DMS79 treated with DMSO at 0.1 percent for 48 hours (cell line): ENCODE data around the gene CFAP74.

Experiments
- DNase-seq: peaks from one replicate; lab custom pipeline; 2025; lab: John Stamatoyannopoulos, UW

Gene CFAP74

DNA sequence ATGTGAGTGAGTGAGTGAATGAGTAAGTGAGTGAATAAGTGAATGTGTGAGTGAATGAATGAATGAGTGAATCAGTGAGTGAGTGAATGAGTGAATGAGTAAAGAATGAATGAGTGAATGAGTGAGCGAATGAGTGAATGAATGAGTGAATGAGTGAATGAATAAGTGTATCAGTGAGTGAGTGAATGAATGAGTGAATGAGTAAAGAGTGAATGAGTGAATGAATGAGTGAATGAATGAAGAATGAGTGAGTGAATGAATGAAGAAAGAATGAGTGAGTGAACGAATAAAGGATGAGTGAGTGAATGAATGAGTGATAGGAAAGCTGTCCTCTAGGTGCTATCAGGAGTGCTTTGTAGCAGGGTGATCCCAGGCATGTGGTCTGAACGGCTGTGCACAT lies 35.7 kb downstream of the CFAP74 start:
- DNase-seq = no peak

DNA sequence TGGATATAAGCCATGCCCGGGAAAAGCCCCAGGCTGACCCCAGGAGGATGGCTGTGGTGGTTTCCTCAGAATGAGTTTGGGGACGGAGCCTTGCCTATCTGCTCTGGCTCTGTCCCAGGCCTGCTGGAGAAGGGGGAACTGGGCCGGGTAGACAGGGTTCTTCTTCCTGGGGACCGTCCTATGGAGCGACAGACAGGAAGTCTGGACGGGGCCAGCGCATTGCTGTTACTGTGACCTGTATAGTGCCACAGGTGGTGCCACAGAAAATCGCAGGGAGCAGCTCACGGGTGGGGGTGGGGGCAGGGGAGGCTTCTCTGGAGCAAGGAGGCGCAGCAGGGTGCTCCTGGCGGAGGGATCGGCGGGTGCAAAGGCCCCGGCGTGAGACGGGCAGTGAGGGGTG lies 36.4 kb downstream of the CFAP74 start:
- DNase-seq = no peak

DNA sequence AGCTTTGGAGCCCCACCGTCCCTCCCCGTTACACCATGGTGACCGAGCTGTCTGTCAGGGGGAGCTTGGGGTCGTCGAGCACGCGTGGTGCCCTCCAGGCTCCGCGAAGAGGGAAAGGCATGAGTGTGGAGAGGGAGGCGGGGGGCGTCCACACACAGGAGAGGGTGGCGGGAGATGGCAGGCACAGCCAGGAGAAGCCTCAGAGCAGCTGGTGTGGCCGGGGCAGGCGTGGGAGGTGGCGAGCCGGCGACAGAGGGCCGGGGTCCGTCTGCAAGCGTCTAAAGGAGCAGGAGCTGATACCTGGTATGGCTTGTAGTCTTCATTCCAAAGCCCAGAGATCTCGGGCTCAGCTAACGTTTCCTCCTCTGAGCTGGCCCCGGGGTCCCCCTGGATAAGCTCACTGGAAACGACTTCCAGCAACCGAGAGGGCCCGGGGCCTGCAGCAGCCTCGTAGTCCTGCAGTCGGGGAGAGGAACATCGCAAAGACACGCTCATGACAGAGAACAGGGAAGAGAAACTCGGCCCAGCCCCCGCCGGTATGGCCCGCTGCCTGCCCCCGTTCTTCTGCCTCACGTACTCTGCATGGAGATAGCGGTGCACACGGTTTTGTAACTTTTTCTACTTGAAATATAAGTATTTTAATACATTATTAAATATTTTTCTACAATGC lies 37.4 kb downstream of the CFAP74 start:
- DNase-seq = no peak

DNA sequence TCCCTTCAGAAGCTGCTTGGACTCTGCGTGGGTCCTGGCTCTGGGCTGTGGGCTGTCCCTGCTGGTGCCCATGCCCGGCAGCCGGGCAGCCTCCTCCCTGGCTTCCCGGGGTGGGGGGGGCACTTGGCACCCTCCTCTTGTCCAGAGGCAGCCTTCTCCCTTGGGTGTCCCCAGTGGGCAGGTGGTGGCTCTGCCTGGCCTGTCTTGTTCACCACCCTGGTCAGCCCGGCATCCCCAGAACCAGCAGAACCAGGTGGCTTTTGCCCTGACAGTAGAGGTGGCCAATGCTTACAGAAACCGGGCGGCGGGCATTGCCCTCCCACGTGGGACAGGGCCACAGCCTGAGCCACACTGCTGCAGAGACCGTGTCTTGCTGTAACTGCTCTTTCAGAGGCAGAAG lies 38.0 kb downstream of the CFAP74 start:
- DNase-seq = no peak

DNA sequence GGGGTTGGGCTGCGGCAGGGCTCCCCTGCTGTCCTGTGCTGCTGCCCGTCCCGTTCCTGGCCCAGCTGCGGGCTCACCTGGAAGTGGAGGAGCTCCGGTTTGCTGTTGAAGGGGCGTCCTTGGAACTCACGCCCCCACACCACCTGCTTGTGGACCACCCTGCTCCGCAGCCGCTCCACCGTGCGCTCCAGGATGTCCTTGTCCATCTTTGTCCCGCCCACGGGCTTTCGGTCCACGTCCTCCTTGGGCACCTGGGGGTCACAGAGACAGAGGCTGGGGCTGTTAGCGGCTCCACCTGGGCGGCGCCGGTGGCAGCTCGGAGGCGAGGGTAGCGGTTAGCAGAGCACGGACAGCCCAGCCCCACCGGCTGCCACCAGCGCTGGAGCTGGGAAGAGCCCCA lies 38.8 kb downstream of the CFAP74 start:
- DNase-seq = no peak

DNA sequence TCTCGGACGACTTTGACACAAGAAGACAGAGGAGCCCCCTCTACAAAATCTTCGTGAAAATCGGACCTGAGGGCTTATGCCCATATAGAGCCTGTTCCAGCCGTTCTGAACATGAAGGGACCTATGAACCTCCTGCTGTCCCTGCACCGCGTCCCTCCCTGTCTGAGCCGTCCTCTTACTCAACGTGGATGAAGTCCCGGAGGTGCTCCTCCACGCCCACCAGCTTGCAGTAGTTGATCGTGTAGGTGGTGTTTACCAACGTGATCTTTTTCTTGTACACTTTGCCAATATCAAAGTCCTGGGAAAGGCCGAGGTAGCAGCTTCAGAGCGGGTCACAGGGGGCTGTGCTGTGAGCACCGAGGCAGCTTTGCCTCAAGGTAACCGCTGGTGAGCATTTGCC lies 40.0 kb downstream of the CFAP74 start:
- DNase-seq = no peak

DNA sequence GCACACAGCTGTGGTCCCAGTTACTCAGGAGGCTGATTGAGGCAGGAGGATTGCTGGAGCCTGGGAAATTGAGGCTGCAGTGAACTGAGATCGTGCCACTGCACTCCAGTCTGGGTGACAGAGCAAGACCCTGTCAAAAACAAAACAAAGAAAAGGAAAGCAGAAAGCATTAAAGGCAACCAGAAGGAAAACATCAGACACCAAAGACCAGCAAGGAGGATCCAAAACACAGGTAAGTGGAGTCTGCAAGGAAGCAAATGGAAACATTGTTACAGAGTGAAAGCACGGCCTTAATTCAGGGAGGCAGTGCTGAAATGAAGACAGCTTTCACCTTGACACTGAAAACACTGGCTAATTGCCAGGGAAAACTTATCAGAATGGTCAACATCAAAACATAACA lies 40.8 kb downstream of the CFAP74 start:
- no peak for DNase-seq

DNA sequence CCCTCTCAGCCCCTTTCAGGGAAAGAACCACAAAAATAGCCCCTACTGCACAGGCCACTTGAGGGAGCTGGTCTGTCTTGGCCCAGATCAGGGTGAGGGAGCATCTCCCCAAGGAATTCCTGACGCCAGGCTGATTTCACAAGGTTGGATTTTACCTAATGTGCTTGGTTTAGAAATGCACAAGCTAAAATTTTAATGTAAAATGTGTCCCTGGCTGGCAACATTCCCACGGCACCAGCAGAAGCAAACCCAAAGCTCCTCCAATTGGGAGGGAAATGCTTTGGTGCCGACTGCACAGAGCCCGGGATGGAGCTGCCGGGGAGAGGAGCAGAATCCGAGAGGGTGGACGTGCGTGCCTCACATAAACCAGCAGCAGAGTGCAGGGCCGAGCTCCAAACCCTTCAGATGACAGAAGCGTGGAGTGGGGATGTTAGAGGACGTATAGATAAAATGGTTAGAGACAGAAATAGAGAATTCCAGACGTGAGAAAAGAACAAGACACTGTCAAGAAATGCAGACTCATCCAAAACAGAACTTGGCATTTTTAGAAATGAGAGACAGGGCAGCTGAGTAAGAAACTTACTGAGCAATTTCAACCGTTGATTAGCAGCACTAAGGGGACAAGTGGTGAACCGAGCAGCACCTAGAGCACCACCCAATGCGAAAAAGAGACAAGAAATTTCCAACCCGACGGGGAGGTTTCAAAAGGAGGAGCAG lies 42.9 kb downstream of the CFAP74 start:
- no peak for DNase-seq

DNA sequence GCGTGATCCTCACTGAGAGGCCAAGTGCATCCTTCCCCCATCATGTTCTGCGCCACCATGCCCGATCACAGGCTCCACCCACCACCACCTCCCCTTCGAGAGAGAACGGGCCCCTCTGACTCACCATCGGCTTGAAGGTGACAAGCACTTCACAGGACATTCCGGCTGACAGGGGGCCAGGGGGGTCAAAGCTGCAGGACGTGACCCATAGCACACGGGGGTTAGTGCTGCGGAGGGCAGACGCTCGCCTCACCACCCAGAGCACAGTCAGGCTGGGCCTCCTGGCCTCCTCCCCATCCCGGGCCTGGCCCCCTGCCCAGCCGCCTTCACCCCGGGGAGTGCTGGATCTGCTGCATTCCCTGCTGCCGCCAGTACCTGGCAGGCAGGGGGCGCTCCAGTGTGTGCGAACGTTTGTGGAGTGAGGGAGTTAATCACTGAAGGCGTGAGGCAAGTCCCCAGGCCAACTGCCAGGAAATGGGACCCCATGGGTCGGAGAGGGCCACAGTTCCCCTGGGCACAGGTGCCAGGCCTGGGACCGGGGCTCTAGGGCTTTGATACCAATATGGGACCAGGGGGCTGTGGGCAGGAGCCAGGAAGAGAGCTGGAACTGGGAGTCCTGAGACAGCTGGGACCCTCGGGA lies 43.6 kb downstream of the CFAP74 start:
- peak; percentile 74 for DNase-seq

DNA sequence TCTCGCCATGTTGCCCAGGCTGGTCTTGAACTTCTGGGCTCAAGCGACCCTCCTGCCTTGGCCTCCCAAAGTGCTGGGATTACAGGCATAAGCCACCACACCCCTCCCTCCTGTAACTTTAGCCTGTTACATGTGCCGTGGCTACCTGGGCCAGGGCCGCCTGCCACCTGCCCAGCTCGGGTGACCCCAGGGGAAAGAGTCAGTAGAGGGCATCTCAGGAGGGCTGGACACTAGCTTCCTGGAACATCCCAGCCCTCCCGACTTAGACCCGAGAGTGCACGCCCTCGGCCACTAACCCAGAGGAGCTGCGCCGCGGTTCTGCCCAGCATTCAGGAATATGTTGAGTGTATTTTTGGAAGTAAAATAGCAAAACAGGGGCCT lies 44.1 kb downstream of the CFAP74 start:
- no peak for DNase-seq

DNA sequence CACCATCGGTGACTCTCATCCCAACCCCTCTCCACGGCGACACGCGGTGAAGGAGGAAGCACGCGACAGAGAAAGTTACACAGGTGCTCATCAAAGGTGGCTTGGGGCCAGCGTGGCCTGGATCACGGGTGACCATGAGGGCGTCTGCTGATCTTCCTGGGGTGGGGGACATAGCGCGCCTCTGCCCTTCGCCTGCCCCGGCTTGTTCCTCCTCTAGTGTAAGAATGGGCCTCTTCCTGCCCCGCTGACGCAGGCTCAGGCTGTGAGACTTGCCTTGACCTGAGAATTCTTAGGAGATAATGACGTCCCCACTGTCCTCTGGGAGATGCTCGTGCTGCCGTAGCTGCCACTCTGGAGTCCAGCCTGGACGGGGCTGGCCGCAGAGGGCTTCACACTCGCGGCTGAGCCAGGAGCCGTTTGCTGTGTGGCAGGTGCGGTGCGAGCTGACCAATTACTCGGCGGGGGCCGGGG lies 45.5 kb downstream of the CFAP74 start:
- DNase-seq = no peak

DNA sequence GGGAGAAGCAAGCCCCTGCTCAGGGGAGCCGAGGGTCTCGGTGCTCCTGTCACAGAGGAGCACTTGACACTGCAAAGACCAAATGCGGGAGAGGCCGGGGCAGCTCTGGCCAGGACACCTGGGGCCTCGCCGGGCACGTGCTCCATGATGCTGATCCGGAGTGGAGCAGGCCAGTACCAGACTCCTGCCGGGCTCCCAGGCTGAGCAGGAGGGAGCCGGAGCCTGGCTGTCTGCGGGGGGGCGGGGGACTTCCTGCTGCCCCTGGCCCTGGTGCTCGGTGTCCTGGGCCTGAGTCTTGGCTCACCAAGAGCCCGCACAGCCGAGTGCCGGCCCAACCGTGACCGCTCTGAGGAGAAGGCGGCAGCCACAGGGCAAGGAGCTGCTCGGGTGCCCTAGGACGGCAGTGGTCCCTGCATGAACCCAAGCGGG lies 46.0 kb downstream of the CFAP74 start:
- DNase-seq = no peak

DNA sequence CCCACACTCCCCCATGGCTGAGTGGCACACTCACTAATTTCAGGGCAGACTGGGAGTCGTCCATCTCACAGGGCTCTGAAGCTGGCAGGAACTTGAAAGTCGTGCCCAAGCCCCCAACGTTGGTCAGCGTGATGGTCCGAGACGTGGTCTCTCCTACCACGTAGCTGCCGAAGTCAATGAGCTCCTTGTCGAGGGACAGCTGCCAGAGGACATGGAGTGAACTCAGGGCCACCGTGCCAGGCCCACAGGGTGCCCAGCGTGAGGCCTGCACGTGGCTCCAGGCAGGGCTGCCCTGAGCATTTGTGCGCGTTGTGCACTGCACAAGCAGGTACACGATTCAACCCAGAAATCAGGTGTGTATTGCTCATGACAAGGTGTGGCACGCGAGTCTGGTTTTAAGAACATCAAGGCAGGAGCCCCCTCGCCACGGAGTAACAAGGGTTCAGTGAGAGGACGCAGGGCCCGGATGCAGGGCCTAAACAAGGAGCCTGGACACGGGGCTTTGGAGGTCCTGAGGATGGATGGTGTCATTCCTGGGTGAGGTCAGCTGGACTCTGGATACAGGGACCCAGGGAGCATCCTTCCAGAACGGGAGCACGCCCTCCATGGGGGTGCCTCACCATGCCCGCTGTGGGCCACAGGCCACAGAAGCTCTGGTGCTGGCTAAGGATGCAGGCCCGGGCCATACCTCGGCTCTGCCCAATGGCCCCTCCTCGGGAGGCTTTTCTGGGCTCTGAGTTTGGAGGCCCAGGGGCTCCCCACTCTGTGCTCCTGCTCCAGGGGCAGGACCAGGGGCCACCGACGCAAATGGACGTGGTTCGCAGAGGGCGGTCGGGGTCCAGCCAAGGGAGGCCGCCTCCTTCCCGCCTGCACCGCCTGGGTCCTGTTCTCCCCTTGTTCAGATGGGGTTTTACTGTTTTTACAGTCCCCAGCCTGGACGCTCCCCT lies 46.7 kb downstream of the CFAP74 start:
- no peak for DNase-seq

DNA sequence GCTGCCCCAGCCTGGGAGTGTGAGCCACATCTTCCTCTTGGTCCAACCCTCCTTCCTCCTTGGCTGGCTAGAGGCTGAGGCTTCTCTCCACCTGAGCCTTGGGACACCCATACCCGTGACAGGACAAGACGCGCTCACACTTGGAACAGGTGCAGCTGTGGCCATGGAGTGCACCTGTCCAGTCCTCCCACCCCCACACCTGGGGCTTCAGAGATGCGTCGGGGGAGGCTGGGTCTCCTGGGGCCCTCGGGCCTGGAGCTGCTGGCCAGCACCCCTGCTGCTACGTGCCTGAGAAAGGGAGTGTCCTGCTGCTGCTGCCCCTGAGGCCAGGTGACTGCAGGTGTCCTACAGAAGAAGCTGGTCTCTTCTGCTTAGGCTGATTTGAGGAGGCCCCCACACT lies 47.5 kb downstream of the CFAP74 start:
- DNase-seq = no peak

DNA sequence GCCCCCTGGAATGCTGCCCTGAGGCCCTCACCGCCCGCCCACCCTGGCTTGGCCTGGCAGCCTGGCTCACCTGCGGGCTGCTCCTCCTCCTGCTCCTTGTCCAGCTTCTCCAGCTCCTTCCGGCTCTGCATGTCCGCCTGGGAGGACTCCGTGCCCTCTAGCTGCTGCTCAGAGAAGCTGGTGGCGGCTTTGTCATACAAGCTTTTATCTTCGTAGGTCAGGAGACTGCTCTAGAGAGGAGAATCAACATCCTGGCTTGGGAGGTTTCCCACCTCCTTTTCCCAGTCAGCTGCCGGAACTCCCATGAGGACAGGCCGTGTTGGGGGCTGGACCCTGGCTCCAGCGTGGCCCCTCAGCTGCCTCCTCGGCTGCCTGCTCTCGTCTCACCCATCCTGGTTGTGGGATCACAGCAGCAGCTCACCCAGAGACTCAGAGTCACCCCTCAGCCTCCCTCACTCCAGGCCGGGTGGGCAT lies 47.9 kb downstream of the CFAP74 start:
- DNase-seq = no peak

DNA sequence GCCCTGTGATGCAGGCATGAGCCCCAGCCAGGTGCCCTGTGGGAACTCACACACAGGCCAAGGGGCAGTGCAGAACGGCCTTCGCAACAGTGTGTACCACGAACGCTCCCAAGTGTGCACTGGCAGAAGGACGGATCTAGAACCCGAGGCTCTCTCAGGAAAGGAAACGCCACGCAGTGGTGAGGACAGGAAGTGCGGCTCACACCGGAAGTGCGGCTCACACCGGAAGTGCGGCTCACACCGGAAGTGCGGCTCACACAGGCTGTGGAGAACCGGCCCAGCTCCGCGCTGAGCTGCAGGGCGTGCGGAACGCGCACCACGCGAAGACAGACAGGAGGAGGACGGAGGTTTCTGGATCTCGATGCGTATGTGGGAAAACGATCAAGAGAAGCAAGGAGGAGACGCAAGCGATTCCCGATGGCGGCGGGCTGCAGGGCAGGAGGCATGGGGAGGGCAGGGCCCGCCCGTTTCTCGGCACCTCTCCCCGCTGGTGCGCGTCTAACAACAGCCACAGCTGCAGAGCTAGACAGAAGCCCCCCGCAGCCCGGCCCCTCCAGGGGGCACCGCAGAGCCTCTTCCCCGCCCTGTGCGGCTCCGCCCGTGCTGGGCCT lies 48.6 kb downstream of the CFAP74 start:
- DNase-seq = no peak

DNA sequence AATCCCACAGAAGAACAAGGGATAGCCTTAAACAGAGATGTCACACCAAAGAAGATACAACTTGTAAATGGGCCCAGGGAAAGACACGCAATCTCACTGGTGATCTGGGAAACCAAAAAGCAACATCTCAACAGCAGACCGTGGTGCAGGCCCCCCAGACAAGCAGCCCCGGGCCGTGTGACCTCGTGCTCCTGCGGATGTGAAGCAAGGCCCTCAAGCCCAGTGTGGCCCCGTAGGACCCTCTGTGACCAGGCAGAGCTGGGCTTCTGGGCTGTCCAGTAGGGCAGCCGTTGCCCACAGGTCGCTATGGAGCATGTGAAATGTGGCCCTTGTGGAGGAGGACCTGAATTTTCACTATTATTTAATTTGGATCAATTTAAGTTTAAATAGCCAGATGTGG lies 49.6 kb downstream of the CFAP74 start:
- no peak for DNase-seq

DNA sequence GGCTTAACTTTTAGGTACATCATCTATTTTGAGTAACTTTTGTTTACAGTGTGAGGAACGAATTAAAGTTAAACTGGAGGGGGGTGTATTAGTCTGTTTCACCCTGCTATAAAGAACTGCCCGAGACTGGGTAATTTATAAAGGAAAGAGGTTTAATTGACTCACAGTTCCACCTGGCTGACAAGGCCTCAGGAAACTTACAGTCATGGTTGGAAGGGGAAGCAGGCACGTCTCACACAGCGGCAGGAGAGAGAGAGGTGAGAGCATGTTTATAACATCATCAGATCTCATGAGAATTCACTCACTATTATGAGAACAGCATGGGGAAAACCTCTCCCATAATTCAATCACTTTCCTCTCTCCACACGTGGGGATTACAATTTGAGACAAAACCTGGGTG lies 52.6 kb downstream of the CFAP74 start:
- DNase-seq = no peak

DNA sequence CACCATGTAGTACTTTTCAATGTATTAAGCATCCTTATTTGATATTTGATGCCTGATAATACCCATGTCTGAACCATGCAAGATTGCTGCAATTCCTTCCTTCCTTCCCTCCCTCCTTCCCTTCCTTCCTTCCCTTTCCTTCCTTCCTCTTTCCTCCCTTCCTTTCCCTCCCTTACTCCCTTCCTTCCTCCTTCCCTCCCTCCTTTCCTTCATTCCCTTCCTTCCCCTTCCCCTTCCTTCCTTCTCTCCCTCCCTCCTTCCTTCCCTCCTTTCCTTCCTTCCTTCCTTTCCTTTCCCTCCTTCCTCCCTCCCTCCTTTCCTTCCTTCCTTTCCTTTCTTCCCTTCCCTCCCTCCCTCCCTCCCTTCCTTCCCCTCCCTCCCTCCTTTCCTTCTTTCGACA lies 54.8 kb downstream of the CFAP74 start:
- no peak for DNase-seq

DNA sequence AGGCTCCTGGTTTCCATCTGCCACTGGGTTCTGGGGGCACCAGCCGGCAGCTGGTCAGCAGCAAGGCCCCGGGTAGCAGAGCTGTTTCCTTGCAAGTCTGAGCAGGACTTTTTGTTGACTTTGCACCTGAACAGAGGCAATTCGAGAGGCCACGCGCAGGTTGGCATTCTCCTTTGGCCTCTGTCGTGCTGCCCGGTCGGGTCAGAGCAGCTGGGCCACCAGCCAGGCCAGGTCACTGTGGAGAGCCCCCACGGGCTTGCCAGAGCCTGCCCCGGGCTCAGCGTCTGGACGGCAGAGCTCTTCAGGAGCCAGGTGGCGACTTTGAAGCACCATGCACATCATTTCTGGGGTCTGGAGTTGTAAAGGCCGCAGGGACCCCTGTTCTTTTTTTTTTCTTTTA lies 56.1 kb downstream of the CFAP74 start:
- peak; percentile 73 for DNase-seq

DNA sequence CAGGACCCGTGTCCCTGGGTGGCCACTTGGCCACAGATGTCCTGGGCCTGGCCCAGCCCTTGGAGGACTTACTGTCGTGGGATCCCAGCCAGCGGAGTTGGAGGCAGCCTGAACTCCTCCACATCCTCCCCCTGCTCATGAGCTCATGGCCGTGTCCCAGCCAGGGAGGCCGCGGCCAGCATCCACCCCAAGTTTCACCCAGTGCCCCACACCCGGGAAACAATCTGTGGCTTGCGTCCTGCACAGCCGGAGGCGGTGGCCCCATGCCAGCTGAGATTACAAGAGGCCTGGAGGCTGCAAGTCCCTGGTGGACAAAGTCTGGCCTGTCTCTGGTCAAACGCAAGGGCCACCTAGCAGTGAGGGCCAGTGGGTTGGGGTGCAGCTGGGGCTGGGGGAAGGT lies 57.0 kb downstream of the CFAP74 start:
- DNase-seq = no peak
